HG03575 (cell line): ENCODE measurements around the gene TRPC4AP.
"Not testable (repeated sequence)": the region's sequence is repeated elsewhere in the genome, so short reads cannot be mapped to it uniquely, and the experiment has no call there.

Experiments
- ATAC-seq: cut with Tn5 transposase; IDR thresholded peaks from one replicate; pipeline ENCODE4 v1.9.1; 2021; ENCODE audit not compliant: unreplicated experiment, insufficient number of reproducible peaks, low FRiP score; ENCODE audit errors: extremely low read depth

TRPC4AP gene

DNA sequence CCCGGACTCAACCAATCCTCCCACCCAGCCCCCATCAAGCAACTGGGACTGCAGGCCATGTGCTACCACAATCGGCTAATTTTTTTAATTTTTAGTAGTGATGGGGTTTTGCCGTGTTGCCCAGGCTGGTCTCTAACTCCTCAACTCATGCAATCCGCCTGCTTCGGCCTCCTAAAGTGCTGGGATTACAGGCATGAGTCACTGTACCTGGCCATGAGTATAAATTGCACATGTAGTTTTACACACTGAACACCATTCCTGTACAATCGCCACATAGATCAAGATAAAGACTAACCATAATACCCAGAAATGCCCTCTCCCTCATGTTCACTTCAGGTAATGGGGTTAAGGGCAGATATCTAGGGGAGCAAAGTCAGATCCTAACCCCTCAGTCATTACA is 26.4 kb downstream of the TRPC4AP start:
- no peak for ATAC-seq

DNA sequence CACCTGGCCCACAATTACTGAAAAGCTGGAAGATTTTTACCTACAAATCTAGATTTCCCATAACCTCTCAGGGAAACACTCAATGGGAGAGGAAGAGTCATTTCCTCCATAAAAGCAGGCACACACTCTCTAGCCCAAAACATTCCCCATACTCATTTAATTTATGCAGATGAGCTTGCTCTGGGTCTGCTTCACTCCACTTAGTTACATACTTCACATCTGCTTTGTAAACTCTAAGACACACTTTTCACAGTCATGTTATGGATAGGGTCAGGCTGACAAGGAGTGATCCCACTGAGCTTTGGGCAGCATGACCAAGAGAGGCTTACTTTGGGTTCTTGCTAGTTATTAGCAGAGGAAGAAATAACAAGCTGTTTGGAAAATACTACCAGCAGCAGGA is 27.4 kb downstream of the TRPC4AP start:
- no peak for ATAC-seq

DNA sequence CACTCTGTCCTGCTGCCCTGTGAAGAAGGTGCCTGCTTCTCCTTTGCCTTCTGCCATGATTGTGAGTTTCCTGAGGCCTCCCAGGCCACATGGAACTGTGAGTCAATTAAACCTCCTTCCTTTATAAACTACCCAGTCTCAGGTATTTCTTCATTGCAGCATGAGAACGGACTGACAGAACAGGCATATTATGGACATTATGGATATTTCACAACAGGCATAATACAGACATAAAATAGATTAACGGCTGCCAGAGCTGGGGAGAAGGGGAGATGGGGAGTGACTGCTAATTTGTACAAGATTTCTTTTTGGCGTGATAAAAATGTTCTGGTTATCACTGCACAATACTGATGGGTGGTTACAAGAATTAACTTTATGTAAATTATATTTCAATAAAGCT is 29.4 kb downstream of the TRPC4AP start:
- ATAC-seq, result no peak

GRCh38 chr20:35062478-35062877 is 30.1 kb downstream of the TRPC4AP start:
- ATAC-seq, result no peak

DNA sequence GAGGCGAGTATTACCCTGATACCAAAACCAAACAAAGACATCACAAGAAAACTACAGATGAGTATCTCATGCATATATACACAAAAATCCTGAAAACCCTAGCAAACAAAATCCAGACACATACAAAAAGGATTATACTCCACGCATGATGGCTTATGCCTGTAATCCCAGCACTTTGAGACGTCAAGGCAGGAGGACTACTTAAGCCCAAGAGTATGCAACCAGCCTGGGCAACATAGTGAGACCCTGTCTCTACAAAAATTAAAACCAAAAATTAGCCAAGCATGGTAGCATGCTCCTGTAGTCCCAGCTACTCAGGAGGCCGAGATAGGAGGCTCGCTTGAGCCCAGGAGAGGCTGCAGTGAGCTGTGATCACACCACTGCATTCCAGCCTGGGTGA is 32.4 kb downstream of the TRPC4AP start:
- no peak for ATAC-seq

DNA sequence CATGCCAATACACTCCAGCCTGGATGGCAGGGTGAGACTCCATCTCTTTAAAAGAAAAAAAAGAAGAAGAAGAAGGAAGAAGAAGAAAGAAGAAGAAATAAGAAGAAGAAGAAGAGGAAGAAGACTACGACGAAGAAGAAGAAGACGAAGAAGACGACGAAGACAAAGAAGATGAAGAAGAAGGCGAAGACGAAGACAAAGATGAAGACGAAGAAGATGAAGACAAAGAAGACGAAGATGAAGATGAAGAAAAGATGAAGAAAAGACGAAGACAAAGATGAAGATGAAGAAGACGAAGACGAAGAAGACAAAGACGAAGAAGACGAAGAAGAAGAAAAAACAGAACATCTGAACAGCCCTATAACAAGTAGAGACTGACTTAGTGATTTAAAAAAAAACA is 33.0 kb downstream of the TRPC4AP start:
- no peak for ATAC-seq

DNA sequence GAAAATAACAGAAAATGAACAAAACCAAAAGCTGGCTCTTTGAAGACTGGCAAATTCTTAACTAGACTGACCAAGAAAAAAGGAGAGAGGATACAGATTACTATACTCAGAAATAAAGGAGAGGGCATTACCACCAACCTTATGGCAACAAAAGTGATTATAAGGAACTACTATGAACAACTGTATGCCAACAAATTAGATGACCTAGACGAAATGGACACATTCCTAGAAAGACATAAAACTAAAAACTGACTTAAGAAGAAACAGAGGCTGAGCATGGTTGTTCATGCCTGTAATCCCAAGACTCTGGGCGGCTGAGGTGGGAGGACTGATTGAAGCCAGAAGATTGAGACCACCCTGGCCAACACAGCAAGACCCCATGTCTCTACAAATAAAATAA is 33.5 kb downstream of the TRPC4AP start:
- ATAC-seq, result no peak

DNA sequence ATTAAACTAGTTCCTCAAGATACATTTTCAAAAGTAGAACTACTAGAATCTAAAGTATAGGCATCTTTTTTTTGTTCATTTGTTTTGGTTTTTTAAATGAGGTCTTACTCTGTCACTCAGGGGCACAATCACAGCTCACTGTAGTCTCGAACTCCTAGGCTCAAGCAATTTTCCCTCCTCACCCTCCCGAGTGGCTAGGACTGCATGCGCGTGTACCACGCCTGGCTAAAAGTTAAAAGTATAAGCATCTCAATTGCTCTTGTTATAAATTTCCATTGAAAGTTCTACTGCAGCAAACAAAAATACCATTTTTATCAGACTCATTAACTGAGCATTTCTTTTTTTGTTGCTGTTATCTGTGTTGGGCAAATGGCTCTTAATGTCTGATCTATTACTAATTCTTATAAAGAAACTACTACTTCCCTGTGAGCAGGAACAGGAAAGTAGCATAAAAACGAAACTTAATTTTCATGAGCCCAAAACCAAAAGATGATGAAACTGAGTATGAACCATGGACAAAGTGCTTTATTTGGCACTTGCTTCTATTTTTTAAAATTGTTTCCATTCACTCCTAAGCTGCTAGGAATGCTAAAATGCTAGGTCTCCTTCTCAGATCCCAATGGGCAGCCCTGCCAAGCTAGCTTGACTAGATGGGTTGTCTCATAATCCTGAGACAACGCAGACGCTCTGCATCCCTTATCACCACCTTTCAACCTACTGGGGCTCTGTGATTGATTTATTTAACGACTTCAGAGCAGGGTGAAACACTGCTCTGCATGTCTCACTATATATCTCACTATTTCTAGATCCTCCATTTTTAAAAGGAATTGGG is 36.9 kb downstream of the TRPC4AP start:
- no peak for ATAC-seq

- no peak for ATAC-seq
These were observed 37.8 kb downstream of the TRPC4AP start for GRCh38 chr20:35054814-35055213.

GRCh38 chr20:35052616-35053015 is 40.0 kb downstream of the TRPC4AP start:
- not testable (repeated sequence) for ATAC-seq

- ATAC-seq, result no peak
These were observed 42.7 kb downstream of the TRPC4AP start for GRCh38 chr20:35049776-35050352.

DNA sequence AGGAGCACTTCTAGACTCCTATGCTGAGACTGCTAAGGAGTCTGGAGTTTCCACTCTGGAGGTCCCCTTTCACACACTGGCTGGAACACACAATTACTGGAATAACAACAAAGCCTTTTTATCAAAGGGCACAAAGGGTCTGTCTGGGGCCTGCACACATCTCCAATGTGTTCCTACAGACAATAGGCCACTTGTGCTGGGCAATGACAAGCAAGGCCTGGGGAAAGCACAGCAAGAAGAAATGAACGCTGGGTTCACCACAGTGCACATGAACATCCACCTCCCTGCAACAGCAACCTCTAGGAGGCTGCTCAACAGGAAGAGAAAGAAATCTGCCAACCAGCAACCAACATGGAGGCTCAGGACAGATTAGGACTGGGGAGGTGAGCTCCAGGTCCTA is 43.9 kb downstream of the TRPC4AP start:
- no peak for ATAC-seq

GRCh38 chr20:35042268-35042667 is 50.3 kb downstream of the TRPC4AP start:
- ATAC-seq, result no peak

DNA sequence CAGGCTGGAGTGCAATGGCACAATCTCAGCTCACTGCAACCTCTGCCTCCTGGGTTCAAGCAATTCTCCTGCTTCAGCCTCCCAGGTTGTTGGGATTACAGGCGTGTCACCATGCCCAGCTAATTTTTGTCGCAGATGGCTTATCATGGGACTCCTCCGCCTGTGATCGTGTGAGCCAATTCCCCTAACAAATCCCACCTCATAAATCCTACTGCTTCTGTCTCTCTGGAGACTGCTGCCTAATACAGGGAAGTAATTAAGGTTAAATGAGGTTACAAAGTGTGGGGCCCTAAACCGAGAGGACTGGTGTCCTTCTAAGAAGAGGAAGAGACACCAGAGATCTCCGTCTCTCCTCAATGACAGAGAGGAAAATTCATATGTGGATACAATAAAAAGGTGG is 52.0 kb downstream of the TRPC4AP start:
- no peak for ATAC-seq

DNA sequence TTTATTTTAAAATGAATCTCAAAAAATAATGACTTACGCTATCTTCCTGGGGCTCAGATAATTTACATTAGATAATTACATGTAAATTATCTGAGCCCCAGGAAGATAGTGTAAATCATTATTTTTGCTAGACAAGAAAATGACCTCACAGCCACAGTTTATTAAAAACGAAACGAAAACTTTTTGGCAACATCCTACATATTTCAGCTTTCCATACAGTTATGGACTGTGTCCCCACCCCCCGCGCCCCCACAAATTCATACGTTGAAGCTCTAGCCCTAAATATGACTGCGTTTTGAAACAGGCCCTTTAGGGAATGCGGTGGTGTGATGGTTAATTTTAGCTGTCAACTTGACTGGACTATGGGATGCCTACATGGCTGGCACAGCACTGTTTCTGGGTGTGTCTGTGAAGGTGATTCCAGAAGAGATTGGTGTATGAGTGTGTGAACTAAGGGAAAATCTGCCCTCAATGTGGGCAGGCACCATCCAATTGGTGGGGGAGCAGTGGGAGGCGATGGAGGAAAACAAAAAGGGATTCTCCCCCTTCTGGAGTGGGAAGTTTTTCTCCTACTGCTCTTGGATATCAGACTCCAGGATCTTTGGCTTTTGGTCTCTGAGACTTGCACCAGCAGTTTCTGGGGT is 52.6 kb downstream of the TRPC4AP start:
- no peak for ATAC-seq

GRCh38 chr20:35039146-35039545 is 53.5 kb downstream of the TRPC4AP start:
- no peak for ATAC-seq

DNA sequence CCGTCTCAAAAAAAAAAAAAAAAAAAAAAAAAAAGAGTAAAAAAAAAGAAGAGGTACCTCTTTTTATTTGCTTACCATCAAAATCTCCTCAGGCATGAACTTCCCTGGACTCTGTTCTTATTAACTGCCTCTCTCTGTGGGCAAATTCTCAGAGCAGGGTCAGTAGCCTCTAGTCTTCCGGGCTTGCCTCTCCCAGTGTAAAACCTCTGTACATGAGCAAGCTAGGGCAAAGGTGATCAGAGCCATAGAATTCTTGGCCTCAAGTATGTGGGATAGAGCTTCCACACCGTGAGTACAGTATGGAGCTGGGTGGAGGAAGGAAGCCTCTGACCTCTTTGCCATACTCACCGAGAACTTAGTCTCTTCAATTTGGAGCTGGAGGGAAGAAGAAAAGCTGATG is 58.5 kb downstream of the TRPC4AP start:
- no peak for ATAC-seq

GRCh38 chr20:35030136-35030535 is 62.5 kb downstream of the TRPC4AP start:
- ATAC-seq, result no peak

DNA sequence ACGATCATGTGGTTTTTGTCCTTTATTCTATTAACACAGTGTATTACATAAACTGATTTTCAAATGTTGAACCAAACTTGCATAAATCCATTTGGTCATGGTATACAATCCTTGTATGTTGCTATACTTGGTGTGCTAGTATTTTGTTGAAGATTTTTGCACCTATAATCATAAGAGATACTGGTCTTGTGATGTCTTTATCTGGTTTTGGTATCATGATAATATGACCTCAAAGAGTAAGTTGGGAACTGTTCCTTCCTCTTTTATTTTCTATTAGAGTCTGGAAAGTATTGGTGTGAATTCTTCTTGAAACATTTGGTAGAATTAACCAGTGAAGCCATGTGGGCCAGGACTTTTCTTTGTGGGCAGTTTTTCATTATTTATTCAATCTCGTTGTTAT is 65.3 kb downstream of the TRPC4AP start:
- no peak for ATAC-seq

- ATAC-seq, result no peak
These were observed 67.5 kb downstream of the TRPC4AP start for GRCh38 chr20:35025116-35025515.
